NCI-H2081 treated with DMSO at 0.1 percent for 48 hours (cell line): Measurements from ENCODE around the gene SYTL1.

Experiments
- DNase-seq: peaks from one replicate; lab custom pipeline; 2025; lab: John Stamatoyannopoulos, UW

SYTL1 gene

GRCh38 chr1:27346991-27347624 is 5.3 kb downstream of the SYTL1 start:
- no peak for DNase-seq

- DNase-seq = no peak
These were observed 7.3 kb downstream of the SYTL1 start for GRCh38 chr1:27348861-27349783.

- no peak for DNase-seq
These were observed 8.2 kb downstream of the SYTL1 start for GRCh38 chr1:27349784-27350662.

- no peak for DNase-seq
These were observed 9.1 kb downstream of the SYTL1 start for GRCh38 chr1:27350663-27351540.

GRCh38 chr1:27351541-27352107 is 9.8 kb downstream of the SYTL1 start:
- DNase-seq = no peak

- no peak for DNase-seq
These were observed 11.3 kb downstream of the SYTL1 start for GRCh38 chr1:27353166-27353565.

DNA sequence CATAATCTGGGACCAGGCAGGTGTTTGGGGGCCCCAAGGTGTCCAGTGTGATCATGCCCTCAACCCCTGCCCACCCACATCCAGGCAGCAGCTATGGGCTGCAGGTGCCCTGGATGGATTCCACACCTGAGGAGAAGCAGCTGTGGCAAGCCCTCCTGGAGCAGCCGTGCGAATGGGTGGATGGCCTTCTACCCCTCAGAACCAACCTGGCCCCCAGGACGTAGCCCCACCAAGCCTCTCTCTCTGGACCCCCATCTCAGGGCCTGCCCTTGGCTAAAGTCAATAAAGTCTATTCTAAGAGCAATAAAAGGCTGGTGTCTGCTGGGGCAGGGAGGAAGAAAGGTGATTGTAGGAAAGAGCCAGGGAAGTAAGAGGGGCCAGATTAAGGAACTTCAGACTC is 11.8 kb downstream of the SYTL1 start:
- DNase-seq = no peak

DNA sequence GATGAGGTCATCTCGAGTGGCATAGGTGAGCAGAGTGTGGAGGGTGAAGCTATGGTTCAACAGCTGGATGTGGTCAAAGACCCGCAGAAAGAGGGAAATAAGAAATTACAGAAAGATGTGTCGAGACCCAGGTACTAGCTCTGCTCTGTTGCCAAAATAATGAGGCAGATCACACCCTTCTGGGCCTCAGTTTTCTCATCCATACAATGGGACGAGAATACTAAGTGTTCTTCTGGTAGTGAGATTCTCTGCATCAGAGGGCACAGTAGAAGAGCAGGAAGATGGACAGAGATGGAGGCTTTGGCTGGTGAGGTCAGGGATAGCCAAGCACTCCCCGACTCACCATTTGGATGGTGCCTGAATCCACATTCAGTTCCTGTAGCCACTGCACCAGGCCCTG is 13.9 kb downstream of the SYTL1 start:
- DNase-seq = no peak

- no peak for DNase-seq
These were observed 14.4 kb downstream of the SYTL1 start for GRCh38 chr1:27356277-27356618.

GRCh38 chr1:27356619-27357280 is 14.9 kb downstream of the SYTL1 start:
- no peak for DNase-seq

DNA sequence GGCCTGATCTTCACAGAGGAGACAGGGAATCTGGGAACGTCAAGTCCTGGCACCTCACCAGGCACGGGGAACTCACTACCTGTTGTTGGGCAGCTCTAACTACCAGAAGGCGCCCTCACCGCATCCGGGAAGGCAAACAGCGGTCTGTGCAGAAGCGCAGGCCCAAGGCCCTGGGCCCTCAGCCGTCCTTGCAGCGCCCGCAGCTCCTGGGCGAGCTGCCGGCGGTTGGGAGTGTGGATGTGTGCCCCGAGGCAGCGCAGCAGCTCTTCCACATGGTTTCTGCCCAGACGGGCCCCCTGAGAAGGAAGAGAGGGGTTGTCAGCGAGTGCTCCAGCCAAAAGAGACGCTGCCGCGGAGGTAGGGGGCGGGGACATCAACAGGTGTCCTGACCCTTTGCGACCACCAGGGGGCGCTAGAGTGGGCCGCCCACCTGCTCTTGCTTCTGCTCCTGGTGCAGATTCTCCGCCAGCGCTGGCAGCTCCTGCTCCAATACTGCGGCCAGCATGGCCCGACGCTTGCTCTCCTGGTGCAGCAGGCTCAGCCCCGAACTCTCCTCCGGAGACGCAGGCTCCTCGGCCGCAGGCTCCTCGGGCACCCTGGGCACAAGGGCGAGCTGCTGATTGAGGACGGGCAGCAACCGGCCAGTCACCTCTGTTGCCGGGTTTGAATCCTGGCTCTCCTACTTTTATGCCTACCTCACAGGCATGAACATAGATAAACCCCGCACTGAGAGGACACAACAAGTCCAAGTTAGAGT is 15.6 kb downstream of the SYTL1 start:
- DNase-seq = no peak

- DNase-seq = no peak
These were observed 16.5 kb downstream of the SYTL1 start for GRCh38 chr1:27358038-27358927.

DNA sequence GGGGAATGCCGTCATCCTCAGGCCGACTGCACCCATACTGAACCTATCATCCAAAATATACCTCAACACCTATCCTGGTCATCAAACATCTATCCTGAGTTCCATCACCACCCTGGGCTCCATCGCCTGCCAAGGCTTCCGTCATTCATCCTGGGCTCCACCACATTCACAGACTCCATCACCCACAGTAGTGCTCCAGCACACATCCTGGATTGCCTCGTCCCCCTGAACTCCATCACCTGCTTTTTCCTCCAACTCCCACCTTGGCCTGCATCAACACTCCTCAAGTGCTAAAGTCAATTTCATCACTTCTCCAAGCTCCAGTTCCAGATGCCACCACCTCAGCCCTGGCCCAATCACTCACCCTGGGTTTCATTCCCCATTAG is 17.1 kb downstream of the SYTL1 start:
- no peak for DNase-seq

DNA sequence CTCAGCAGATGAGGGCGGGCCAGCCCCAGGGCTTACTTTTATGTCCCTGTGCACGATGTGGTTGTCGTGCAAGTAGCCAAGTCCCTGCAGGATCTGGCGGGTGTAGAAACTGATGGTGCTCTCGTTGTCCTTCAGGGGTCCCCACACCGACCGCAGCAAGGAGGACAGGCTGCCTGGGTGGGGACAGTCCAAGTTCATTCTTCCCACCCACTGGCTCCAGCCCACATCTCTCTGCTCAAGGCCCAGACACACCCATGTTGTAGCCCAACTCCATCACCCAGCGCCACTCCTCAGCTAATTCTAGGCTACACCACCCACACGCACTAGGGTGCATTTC is 18.0 kb downstream of the SYTL1 start:
- DNase-seq = no peak

DNA sequence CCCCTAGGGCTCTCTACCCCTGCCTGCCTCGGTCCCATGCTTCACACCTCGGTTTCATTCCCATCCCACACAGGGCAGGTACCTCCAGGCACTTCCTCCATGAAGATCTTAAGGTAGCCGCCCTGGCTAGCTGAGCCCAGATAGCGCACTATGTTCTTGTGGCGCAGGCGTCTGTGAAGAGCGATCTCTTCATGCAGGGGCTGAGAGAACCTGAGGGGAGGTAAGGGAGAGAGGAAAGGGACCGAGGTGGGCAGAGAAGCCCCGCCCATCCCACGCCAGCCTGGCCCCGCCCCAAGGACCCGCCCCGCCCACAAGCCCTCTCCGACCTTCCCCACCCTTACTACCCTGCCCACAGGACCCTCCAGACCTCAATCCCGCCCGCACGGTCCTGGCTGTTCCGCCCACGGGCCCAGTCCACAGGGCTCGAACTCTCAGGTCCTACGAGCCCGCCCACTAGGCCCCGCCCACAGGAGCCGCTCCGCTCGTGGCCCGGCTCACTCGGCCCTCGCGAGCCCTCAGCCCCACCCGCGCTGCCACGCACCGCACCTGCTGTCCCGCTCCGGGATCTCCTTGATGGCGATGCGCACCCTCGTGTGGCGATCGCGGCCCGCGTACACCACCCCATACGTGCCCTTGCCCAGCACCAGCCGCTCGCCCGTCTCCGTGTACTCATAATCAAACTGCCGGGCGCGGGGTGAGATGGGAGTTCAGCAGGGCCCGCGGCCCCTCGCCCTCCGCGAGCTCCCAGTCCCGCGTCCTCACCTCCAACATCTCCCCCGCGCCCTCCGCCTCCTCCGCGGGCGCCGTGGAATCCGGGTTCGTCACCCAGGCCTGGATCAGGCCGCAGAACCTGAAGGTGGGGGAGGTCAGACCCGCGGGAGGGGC is 18.6 kb downstream of the SYTL1 start:
- DNase-seq = no peak

GRCh38 chr1:27361044-27361402 is 19.2 kb downstream of the SYTL1 start:
- no peak for DNase-seq

GRCh38 chr1:27361553-27361952 is 19.7 kb downstream of the SYTL1 start:
- no peak for DNase-seq
